Mucosa of descending colon (tissue), 3 donors: ENCODE results near the gene FAM149B1. TPM values are rescaled to one million over a fixed set of nuclear protein-coding genes. Genes with fewer than 3 reads are reported as not detected.

Experiments used
- ATAC-seq: fragments of 200-7000 bp; cut with Tn5 transposase; one replicate; pipeline ENCODE4 v1.9.1; 2020; ENCODE audit warnings: mild to moderate bottlenecking, moderate library complexity
- DNase-seq, 3 donors: peaks; one replicate each; pipeline ENCODE4 v3.0.0-alpha.2; 2020
- H3K36me3 ChIP-seq: fragments of 200-600 bp; one replicate; pipeline ENCODE4 v1.8.0; 2021; ENCODE audit warnings: low read depth, mild to moderate bottlenecking
- H3K4me1 ChIP-seq: fragments of 200-600 bp; one replicate; pipeline ENCODE4 v1.8.0; 2021; ENCODE audit warnings: low read depth, mild to moderate bottlenecking
- H3K4me3 ChIP-seq: fragments of 200-600 bp; one replicate; pipeline ENCODE4 v1.8.0; 2021; ENCODE audit warnings: mild to moderate bottlenecking
- H3K9me3 ChIP-seq: fragments of 200-600 bp; one replicate; pipeline ENCODE4 v1.8.0; 2021; ENCODE audit warnings: mild to moderate bottlenecking
- intact Hi-C, 2 donors: fragments of 100-400 bp; cut with DNase I in 1 of 2; cut with micrococcal nuclease in 1 of 2; formaldehyde crosslinking; loops; one replicate each; pipeline versions ENCODE4 v1.11.0 to v1.11.1; 2022; cut with DNase I, micrococcal nuclease
- total RNA-seq, 3 donors: library from RNA; stranded (reverse); fragmentation: NEBNext Ultra II Directional in 2 of 3; extraction: Animal tissue kit (Norgen Biotek cat#: 25700) in 2 of 3; gene quantifications; one replicate each; pipeline versions ENCODE4 v1.2.1 to v1.2.4, GENCODE V29; 2021 to 2023
- TF ChIP-seq, protein P1 (sequence below): fragments of 200-600 bp; IDR thresholded peaks from one replicate; pipeline ENCODE4 v1.8.0; 2022; ENCODE audit warnings: antibody characterized with exemption, mild to moderate bottlenecking
- donor health status: DM: no; HTN: no; CAD: no; lungs with moderate emphysema.
- donor health status: DM: no; HTN: no; CAD: no.
- donor health status: DM: no; HTN: yes; CAD: no.

The FAM149B1 gene
- total RNA-seq, 3 donors from 2014 or later, result 15.4 to 23.0 (median 20.5) TPM

DNA sequence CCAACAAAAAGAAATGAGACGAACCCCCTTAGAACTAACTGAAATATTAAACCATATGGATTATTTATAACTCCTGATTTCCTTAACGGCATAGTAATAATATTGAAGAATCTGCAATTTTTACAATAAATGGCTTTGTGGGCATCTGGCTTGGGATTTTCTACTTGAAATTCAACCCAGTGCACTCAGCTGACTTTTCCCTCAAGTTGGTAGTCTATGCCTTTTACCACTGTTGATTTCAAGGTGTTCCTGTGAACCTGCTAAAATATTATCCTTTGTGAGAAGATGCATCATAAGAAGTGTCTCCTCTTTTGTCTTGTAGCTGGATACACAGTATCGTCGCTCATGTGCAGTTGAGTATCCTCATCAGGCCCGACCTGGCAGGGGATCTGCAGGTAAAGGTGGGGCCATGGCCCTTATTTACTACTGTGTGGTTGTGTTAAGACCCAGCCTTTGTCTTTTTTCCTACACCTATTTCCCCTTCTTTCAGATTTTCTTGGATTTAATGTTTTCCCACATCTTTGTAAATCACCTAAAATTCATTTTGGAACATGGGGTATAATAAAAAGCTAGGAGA, 71.2 kb downstream of the FAM149B1 start:
- TF ChIP-seq, protein P1, sequence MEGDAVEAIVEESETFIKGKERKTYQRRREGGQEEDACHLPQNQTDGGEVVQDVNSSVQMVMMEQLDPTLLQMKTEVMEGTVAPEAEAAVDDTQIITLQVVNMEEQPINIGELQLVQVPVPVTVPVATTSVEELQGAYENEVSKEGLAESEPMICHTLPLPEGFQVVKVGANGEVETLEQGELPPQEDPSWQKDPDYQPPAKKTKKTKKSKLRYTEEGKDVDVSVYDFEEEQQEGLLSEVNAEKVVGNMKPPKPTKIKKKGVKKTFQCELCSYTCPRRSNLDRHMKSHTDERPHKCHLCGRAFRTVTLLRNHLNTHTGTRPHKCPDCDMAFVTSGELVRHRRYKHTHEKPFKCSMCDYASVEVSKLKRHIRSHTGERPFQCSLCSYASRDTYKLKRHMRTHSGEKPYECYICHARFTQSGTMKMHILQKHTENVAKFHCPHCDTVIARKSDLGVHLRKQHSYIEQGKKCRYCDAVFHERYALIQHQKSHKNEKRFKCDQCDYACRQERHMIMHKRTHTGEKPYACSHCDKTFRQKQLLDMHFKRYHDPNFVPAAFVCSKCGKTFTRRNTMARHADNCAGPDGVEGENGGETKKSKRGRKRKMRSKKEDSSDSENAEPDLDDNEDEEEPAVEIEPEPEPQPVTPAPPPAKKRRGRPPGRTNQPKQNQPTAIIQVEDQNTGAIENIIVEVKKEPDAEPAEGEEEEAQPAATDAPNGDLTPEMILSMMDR, result no peak
- Histone ChIP-seq H3K36me3 (peaks cover 5% of the 10 kb centered on the region), H3K9me3 (no peaks in the 10 kb centered on the region), H3K4me1 (no peaks in the 10 kb centered on the region), H3K4me3 (no peak overlapping the region)
- ATAC-seq, result no peak
- DNase-seq, result no peak
- intact Hi-C loops, result no loop called here

DNA sequence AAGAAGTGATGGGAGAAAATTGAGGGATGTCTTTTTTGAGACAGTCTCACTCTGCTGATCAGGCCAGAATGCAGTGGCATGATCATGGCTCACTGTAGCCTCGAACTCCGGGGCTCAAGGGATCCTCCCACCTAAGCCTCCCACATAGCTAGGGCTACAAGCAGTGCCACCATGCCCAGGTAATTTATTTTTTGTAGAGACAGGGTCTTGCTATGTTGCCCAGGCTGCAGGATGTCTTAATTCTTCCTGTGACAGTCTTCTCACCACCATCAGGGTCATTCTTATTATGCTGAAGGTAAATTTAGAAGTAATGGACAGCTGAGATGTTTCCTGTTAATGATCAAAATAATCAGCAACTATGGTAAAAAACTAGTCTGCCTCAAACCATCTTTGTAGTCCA, 72.0 kb downstream of the FAM149B1 start:
- no peak for DNase-seq
- Histone ChIP-seq H3K4me3 (no peak overlapping the region), H3K9me3 (no peaks in the 10 kb centered on the region), H3K4me1 (no peaks in the 10 kb centered on the region), H3K36me3 (peaks cover 5% of the 10 kb centered on the region)
- ATAC-seq, result no peak
- intact Hi-C loops, result no loop called here
- TF ChIP-seq, protein P1, result no peak

DNA sequence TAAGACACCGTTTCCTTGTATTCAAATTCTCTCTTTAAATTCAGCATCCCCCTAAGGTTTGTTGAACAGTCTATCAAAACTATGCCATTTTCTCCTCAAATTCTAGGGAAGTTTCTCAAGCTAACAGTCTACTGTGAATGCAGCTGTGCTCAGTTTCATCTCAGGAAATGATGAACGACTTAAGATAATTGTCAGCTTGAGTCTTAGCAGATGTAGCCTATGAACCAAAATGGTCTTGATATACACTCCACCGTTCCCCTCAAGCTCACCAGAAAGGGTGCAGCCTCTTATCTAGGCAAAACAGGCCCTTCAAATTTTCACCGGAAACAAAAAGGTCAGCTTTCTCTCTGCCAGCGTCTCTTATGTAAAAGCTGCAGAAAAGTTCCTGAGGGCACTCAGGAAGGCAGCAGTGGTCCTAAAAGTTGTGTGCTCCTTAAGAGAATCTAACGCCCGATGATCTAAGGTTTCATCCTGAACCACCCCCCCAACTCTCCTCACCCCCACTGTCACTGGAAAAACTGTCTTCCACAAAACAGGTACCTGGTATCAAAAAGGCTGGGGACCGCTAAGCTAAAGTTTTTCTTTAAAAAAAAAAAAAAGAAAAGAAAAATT, 77.1 kb downstream of the FAM149B1 start:
- H3K4me3 ChIP-seq, result no peak overlapping the region
- no peak for DNase-seq
- H3K36me3 ChIP-seq, result peaks cover 5% of the 10 kb centered on the region

DNA sequence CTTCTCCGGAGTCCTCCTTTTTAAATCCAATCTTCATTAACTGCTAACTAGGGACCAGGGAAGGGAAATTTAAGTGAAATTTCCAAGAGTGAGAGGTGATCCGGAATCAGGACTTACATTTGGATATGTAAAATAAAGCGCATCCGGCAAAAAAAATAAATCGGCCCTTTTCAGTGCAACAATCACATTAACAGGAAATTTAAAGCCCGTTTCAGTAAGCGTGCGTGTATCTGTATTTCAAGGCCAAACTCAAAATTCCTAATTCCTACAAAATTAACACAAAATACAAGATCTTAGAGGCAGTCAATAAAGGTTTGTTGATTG, 78.4 kb downstream of the FAM149B1 start:
- H3K36me3 ChIP-seq, result peaks cover 5% of the 10 kb centered on the region
- peaks cover 14% of the 10 kb centered on the region for H3K4me1 ChIP-seq
- H3K9me3 ChIP-seq, result no peaks in the 10 kb centered on the region
- peak overlapping the region; percentile 61 for H3K4me3 ChIP-seq
- intact Hi-C loops, result no loop called here
- DNase-seq (no peak), ATAC-seq (no peak)
- TF ChIP-seq, protein P1, result no peak

More for the DNA sequence above, 77.1 kb downstream of the FAM149B1 start:
- intact Hi-C loops, result no loop called here
- no peak for ATAC-seq
- H3K4me1 ChIP-seq, result peaks cover 8% of the 10 kb centered on the region
- H3K9me3 ChIP-seq, result no peaks in the 10 kb centered on the region
- TF ChIP-seq, protein P1, result no peak

DNA sequence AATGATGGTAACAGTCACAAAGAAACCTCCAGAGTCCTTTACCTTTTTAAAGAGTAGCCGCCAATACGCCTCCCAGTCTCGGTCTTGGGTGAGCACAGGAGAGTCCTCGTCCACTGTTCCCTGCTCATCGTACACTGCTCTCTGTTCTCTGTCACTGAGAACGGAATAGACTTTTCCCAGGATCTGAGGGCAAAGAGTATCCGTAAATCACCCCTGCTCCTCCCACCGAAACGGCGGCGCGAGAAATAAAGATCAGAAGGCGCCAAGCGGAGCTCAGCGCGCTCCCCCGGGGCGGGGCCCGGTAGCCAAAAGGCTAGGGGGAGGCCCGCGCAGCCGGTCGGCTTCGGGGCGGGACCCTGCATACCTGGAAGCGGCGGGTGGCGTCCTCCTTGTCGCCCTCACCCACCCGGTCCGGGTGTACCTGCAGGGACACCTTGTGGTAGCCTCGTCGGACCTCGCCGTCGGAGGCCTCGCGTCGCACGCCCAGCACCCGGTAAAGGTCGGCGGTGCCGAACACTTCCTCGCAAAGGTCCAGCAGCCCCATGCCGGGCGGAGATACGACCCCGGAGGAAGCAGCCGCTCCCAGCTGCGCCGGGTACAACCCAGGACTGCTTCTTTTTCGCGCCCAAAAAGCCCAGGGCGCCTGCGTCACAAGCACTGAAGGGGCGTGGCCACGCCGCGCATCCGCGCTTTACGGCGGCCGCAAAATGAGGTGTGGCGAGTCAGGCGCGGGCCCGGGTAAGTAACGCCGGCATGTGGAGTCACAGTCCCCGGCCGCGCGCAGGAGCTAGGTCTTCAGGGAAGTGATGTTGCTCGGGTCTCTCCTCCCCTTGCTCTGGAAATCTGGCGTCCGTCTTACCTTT, 79.0 kb downstream of the FAM149B1 start, which contains the start of gene DNAJC9:
Gene DNAJC9, minus strand, starts transcription at position 610 of the 863 bp plus-strand sequence. Its CDS starts 66 bp downstream, at position 544.
- Histone ChIP-seq H3K9me3 (no peaks in the 10 kb centered on the region), H3K4me1 (peaks cover 20% of the 10 kb centered on the region), H3K4me3 (peak within 1 kb of the TSS; percentile 61), H3K36me3 (no peaks in the 10 kb centered on the region)
- TF ChIP-seq, protein P1, result peak; percentile 22
- ATAC-seq, result peak; percentile 95
- intact Hi-C loops, result no loop called here
- DNase-seq, result peak; percentile 98 to 100 (median 100)
